Neural cell (in vitro differentiated cells): ENCODE results near the gene COX6B2.

Experiments used
- CTCF ChIP-seq: fragments of 450-650 bp; IDR thresholded peaks from 2 replicates; pipeline ENCODE4 v1.5.1; 2014; ENCODE audit warnings: antibody characterized with exemption, mild to moderate bottlenecking, moderate library complexity; ENCODE audit not compliant: poor library complexity, severe bottlenecking
- EP300 ChIP-seq: fragments of 450-650 bp; conservative IDR thresholded peaks from 2 replicates; pipeline ENCODE4 v1.6.1; 2014; ENCODE audit warnings: antibody characterized with exemption, mild to moderate bottlenecking, moderate library complexity; ENCODE audit not compliant: poor library complexity, severe bottlenecking
- EZH2 ChIP-seq: fragments of 200-600, 300-800 bp; shearing (Covaris generic), sonication (generic); IDR thresholded peaks from 2 replicates; pipeline ENCODE4 v1.6.1; 2014; ENCODE audit warnings: antibody characterized with exemption, low read length, borderline replicate concordance, mild to moderate bottlenecking; ENCODE audit not compliant: insufficient read depth, poor library complexity, severe bottlenecking
- POLR2AphosphoS5 ChIP-seq: IDR thresholded peaks from 2 replicates; pipeline ENCODE4 v1.6.1; 2012
- RAD21 ChIP-seq: fragments of 450-650 bp; conservative IDR thresholded peaks from 2 replicates; pipeline ENCODE4 v1.6.1; 2014; ENCODE audit warnings: antibody characterized with exemption, mild to moderate bottlenecking, moderate library complexity
- REST ChIP-seq: IDR thresholded peaks from 2 replicates; pipeline ENCODE4 v1.6.1; 2012; ENCODE audit warnings: borderline replicate concordance
- SMC3 ChIP-seq: fragments of 450-650 bp; conservative IDR thresholded peaks from 2 replicates; pipeline ENCODE4 v1.6.1; 2014; ENCODE audit warnings: antibody characterized with exemption, mild to moderate bottlenecking, moderate library complexity; ENCODE audit not compliant: poor library complexity

DNA sequence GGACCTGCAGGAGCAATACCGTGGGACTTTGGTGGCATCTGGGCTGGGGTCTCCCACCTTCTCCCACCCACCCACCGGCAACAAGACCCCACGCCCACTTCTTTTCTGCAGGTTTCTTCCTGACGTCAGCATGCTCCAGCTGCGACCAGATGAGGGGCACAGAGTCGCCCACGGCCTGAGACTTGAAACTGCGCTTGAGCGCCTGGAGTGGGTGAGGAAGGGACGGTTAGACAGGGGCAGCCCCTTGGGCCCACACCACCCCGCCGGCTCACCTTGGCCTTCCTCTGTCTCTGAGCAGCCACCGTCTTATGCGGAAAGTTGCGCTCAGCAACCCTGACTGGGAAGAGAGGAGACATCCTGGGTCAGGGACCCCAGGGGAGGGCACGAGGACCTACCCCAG is 6.4 kb upstream of the COX6B2 start:
- TF ChIP-seq CTCF (no peak), REST (no peak), SMC3 (no peak), EP300 (no peak), RAD21 (no peak), POLR2AphosphoS5 (no peak), EZH2 (no peak)
